Measurements from ENCODE around the gene NPAS3.

NPAS3 gene

GRCh38 chr14:33432407-33433023, 493.8 kb downstream of the NPAS3 start:
- no peak overlapping the region for H3K27ac ChIP-seq
- peak; percentile 77 for TF ChIP-seq CTCF (conservative IDR thresholded peaks at IDR 0.05)

GRCh38 chr14:33433396-33433795, 494.7 kb downstream of the NPAS3 start:
- no peak overlapping the region for H3K27ac ChIP-seq
- TF ChIP-seq CTCF (conservative IDR thresholded peaks at IDR 0.05) = no peak

GRCh38 chr14:33435911-33436689, 497.4 kb downstream of the NPAS3 start:
- no peak overlapping the region for H3K27ac ChIP-seq

GRCh38 chr14:33441633-33442032, 503.0 kb downstream of the NPAS3 start:
- no peak overlapping the region for H3K27ac ChIP-seq
- TF ChIP-seq CTCF (conservative IDR thresholded peaks at IDR 0.05) = no peak

More at GRCh38 chr14:33435911-33436689, 497.4 kb downstream of the NPAS3 start:
- TF ChIP-seq CTCF (conservative IDR thresholded peaks at IDR 0.05) = no peak

- no peak overlapping the region for H3K27ac ChIP-seq
- TF ChIP-seq CTCF (conservative IDR thresholded peaks at IDR 0.05) = no peak
These were observed 505.5 kb downstream of the NPAS3 start for GRCh38 chr14:33444136-33444535.

- no peak for TF ChIP-seq CTCF (conservative IDR thresholded peaks at IDR 0.05)
- no peak overlapping the region for H3K27ac ChIP-seq
These were observed 510.6 kb downstream of the NPAS3 start for GRCh38 chr14:33449268-33449667.

- TF ChIP-seq CTCF (conservative IDR thresholded peaks at IDR 0.05) = no peak
- no peak overlapping the region for H3K27ac ChIP-seq
These were observed 511.2 kb downstream of the NPAS3 start for GRCh38 chr14:33449703-33450395.

Measured in VCaP (cell line).